ENCODE data around the gene AATK. TPM values are rescaled to one million over a fixed set of nuclear protein-coding genes. Genes with fewer than 3 reads are reported as not detected.

The AATK gene
- total and polyA plus RNA-seq, 12 donors: 0.73 to 23.3 (median 9.9) TPM

GRCh38 chr17:81176666-81177065, 10.6 kb upstream of the AATK start:
- no peak overlapping the region for H3K4me3 ChIP-seq
- WGBS, 4 donors: 91 to 96% (median 94%) methylated on average over 7 of the region's 7 CpGs
- no peak overlapping the region for H3K27ac ChIP-seq
- no peaks in the 10 kb centered on the region for H3K36me3 ChIP-seq (replicated peaks in 1 of 2)
- intact Hi-C loops (cut with DNase I): no loop called here
- no peaks in the 10 kb centered on the region for H3K4me1 ChIP-seq (replicated peaks in 1 of 2)
- H3K9me3 ChIP-seq (replicated peaks in 1 of 3): no peaks in the 10 kb centered on the region
- H3K27me3 ChIP-seq: no peaks in the 10 kb centered on the region
- DNase-seq: no peak
- TF ChIP-seq POLR2A (IDR thresholded peaks at IDR 0.05): no peak
- TF ChIP-seq, protein P1, sequence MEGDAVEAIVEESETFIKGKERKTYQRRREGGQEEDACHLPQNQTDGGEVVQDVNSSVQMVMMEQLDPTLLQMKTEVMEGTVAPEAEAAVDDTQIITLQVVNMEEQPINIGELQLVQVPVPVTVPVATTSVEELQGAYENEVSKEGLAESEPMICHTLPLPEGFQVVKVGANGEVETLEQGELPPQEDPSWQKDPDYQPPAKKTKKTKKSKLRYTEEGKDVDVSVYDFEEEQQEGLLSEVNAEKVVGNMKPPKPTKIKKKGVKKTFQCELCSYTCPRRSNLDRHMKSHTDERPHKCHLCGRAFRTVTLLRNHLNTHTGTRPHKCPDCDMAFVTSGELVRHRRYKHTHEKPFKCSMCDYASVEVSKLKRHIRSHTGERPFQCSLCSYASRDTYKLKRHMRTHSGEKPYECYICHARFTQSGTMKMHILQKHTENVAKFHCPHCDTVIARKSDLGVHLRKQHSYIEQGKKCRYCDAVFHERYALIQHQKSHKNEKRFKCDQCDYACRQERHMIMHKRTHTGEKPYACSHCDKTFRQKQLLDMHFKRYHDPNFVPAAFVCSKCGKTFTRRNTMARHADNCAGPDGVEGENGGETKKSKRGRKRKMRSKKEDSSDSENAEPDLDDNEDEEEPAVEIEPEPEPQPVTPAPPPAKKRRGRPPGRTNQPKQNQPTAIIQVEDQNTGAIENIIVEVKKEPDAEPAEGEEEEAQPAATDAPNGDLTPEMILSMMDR (IDR thresholded peaks at IDR 0.05): no peak

GRCh38 chr17:81173762-81174155, 7.7 kb upstream of the AATK start:
- H3K4me1 ChIP-seq (replicated peaks in 1 of 2): no peaks in the 10 kb centered on the region
- no peaks in the 10 kb centered on the region for H3K27me3 ChIP-seq
- no peak for TF ChIP-seq POLR2A (IDR thresholded peaks at IDR 0.05)
- intact Hi-C loops (cut with DNase I): no loop called here
- 79 to 89% (median 85%) methylated on average over 1 of the region's 1 CpG for WGBS, 4 donors
- H3K27ac ChIP-seq: no peak overlapping the region
- no peak for DNase-seq
- no peaks in the 10 kb centered on the region for H3K36me3 ChIP-seq (replicated peaks in 1 of 2)
- H3K4me3 ChIP-seq: no peak overlapping the region
- H3K9me3 ChIP-seq (replicated peaks in 1 of 3): no peaks in the 10 kb centered on the region

GRCh38 chr17:81173052-81173761, 7.2 kb upstream of the AATK start:
- Histone ChIP-seq H3K27me3 (no peaks in the 10 kb centered on the region), H3K9me3 (replicated peaks in 1 of 3) (no peaks in the 10 kb centered on the region), H3K27ac (no peak overlapping the region), H3K4me3 (no peak overlapping the region), H3K36me3 (replicated peaks in 1 of 2) (no peaks in the 10 kb centered on the region), H3K4me1 (replicated peaks in 1 of 2) (no peaks in the 10 kb centered on the region)
- WGBS, 4 donors: 82 to 93% (median 89%) methylated on average over 6 to 11 of the region's 11 CpGs
- intact Hi-C loops (cut with DNase I): no loop called here
- no peak for DNase-seq
- TF ChIP-seq, protein P1 (IDR thresholded peaks at IDR 0.05): no peak
- no peak for TF ChIP-seq POLR2A (IDR thresholded peaks at IDR 0.05)

DNA sequence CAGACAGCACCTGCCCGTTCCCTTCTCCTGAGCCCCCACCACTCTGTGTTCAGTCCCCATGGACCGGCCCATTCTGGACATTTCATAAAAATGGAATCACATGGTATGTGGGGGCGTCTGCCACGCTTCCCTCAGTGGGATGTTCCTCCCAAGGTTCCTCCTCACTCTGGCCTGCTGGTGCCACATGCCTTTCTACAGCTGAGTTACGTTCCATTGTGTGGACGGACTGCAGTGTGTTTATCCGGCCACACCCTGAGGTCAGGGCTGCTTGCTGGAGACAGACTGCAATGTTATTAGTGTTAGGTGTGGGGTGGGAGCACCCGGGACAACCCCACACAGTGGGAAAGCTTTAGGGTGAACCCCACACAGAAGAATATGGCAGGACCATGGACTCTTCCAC, 5.9 kb upstream of the AATK start:
- 63 to 66% (median 65%) methylated on average over 2 to 8 of the region's 8 CpGs for WGBS, 4 donors
- no peaks in the 10 kb centered on the region for H3K36me3 ChIP-seq (replicated peaks in 1 of 2)
- no peaks in the 10 kb centered on the region for H3K4me1 ChIP-seq (replicated peaks in 1 of 2)
- H3K9me3 ChIP-seq (replicated peaks in 1 of 3): no peaks in the 10 kb centered on the region
- no peak for DNase-seq
- intact Hi-C loops (cut with DNase I): no loop called here
- no peaks in the 10 kb centered on the region for H3K27me3 ChIP-seq
- H3K27ac ChIP-seq: no peak overlapping the region
- TF ChIP-seq, protein P1 (IDR thresholded peaks at IDR 0.05): no peak
- H3K4me3 ChIP-seq: no peak overlapping the region

All from adrenal gland (tissue), 12 donors.